GM12878 (cell line): ENCODE data around the gene KPNA4. TPM values are rescaled to one million over a fixed set of nuclear protein-coding genes. Genes with fewer than 3 reads are reported as not detected.

Source experiments
- ATAC-seq: fragments of 200-7000 bp; cut with Tn5 transposase; 3 replicates; pipeline ENCODE4 v1.9.1; 2020; ENCODE audit warnings: mild to moderate bottlenecking, moderate library complexity
- BruUV-seq: library from RNA; stranded (reverse); fragments of 400-500 nt; replicated peaks from 2 replicates; lab custom pipeline; 2021; lab: Mats Ljungman, UMichigan
- CTCF ChIA-PET: fragments of 300-600 bp; sonication (Branson Sonifier 250); formaldehyde crosslinking; extraction: SDS; loops from one replicate; lab custom pipeline; 2021; ENCODE audit warnings: inconsistent platforms; lab: Yijun Ruan, JAX
- POLR2A ChIA-PET: fragments of 350-600 bp; formaldehyde crosslinking; extraction: SDS; loops from one replicate; lab custom pipeline; 2021; ENCODE audit warnings: inconsistent platforms; lab: Charles Lee
- RAD21 ChIA-PET: fragments of 300-600 bp; sonication (Branson Sonifier 250); formaldehyde crosslinking; loops from one replicate; lab custom pipeline; 2023; ENCODE audit warnings: antibody characterized with exemption; ENCODE audit not compliant: unreplicated experiment; lab: Charles Lee
- SMC1A ChIA-PET: fragments of 300-600 bp; sonication (Branson Sonifier 250); formaldehyde crosslinking; loops from one replicate; lab custom pipeline; 2023; ENCODE audit not compliant: unreplicated experiment, uncharacterized antibody; lab: Charles Lee
- DNase-seq: peaks from one replicate; pipeline ENCODE4 v3.0.0-alpha.2; 2011; ENCODE audit warnings: low read depth, low spot score
- FAIRE-seq: peaks from 3 replicates; lab custom pipeline; 2011; peaks lifted over from hg19 to GRCh38; lab: Jason Lieb, UNC
- H2AFZ ChIP-seq: 2 replicates; pipeline ENCODE4 v1.6.0; 2011; ENCODE audit warnings: low read depth, low read length, control low read depth; ENCODE audit not compliant: control insufficient read depth
- H3K27ac ChIP-seq: 2 replicates; pipeline ENCODE4 v1.5.1; 2011; ENCODE audit warnings: control low read depth; ENCODE audit not compliant: control insufficient read depth, insufficient read depth
- H3K27me3 ChIP-seq, 2 experiments: replicated peaks in 1 of 2; 2 replicates each; pipeline versions ENCODE4 v1.6.0 to v1.6.1; 2011; ENCODE audit warnings: low read length in 1 of 2; ENCODE audit not compliant: control insufficient read depth in 2 of 2, insufficient read depth in 2 of 2
- H3K36me3 ChIP-seq, 2 experiments: 2 replicates each; pipeline ENCODE4 v1.5.1; 2011; ENCODE audit warnings: low read length in 1 of 2; ENCODE audit not compliant: control insufficient read depth in 2 of 2, insufficient read depth in 2 of 2
- H3K4me1 ChIP-seq: 2 replicates; pipeline ENCODE4 v1.6.1; 2011; ENCODE audit warnings: mild to moderate bottlenecking, low read length, moderate library complexity, mixed read lengths; ENCODE audit not compliant: control insufficient read depth, insufficient read depth
- H3K4me2 ChIP-seq: 2 replicates; pipeline ENCODE4 v1.6.0; 2011; ENCODE audit warnings: control low read depth; ENCODE audit not compliant: control insufficient read depth, insufficient read depth
- H3K4me3 ChIP-seq: fragments of 200-600 bp; sonication (generic); 2 replicates; pipeline ENCODE4 v1.5.1; 2016
- H3K79me2 ChIP-seq: 2 replicates; pipeline ENCODE4 v1.6.0; 2011; ENCODE audit warnings: low read length; ENCODE audit not compliant: control insufficient read depth, insufficient read depth
- H3K9ac ChIP-seq: 2 replicates; pipeline ENCODE4 v1.8.0; 2011; ENCODE audit warnings: low read length, control low read depth, mixed read lengths; ENCODE audit not compliant: control insufficient read depth, insufficient read depth
- H3K9me3 ChIP-seq: replicated peaks from 3 replicates; pipeline ENCODE4 v1.5.1; 2011; ENCODE audit warnings: mild to moderate bottlenecking, low read length; ENCODE audit not compliant: control insufficient read depth, insufficient read depth
- H4K20me1 ChIP-seq: 2 replicates; pipeline ENCODE4 v1.6.0; 2011; ENCODE audit not compliant: control insufficient read depth, insufficient read depth
- BCL3 ChIP-seq: IDR thresholded peaks from 2 replicates; pipeline ENCODE4 v1.6.1; 2011; ENCODE audit warnings: borderline replicate concordance, low read depth, mild to moderate bottlenecking, moderate library complexity, low read length; ENCODE audit not compliant: insufficient read depth, poor library complexity, severe bottlenecking
- CBX5 ChIP-seq: sonication (generic); IDR thresholded peaks from 2 replicates; pipeline ENCODE4 v1.6.1; 2016; ENCODE audit warnings: low read depth, moderate library complexity, mild to moderate bottlenecking, inconsistent platforms
- FOXK2 ChIP-seq: fragments of 450-650 bp; IDR thresholded peaks from 2 replicates; pipeline ENCODE4 v1.6.1; 2017; ENCODE audit warnings: mild to moderate bottlenecking, moderate library complexity
- IRF4 ChIP-seq: IDR thresholded peaks from 2 replicates; pipeline ENCODE4 v1.6.1; 2011; ENCODE audit warnings: low read depth, low read length
- MXI1 ChIP-seq: fragments of 150-350 bp; IDR thresholded peaks from 2 replicates; pipeline ENCODE4 v1.6.1; 2011; ENCODE audit warnings: low read depth, mild to moderate bottlenecking, inconsistent platforms, low read length, improper control_type of control experiment
- NKRF ChIP-seq: fragments of 450-650 bp; conservative IDR thresholded peaks from 2 replicates; pipeline ENCODE4 v1.6.1; 2017; ENCODE audit warnings: mild to moderate bottlenecking, moderate library complexity
- POLR2A ChIP-seq: IDR thresholded peaks from 2 replicates; pipeline ENCODE4 v1.6.1; 2011; ENCODE audit warnings: low read depth, mild to moderate bottlenecking, low read length
- RELB ChIP-seq: fragments of 450-650 bp; IDR thresholded peaks from 2 replicates; pipeline ENCODE4 v1.6.1; 2017; ENCODE audit warnings: low read depth, mild to moderate bottlenecking, moderate library complexity
- SUZ12 ChIP-seq: fragments of 200-600 bp; sonication (generic); IDR thresholded peaks from one replicate; pipeline ENCODE4 v1.6.1; 2018; ENCODE audit warnings: antibody characterized with exemption, mild to moderate bottlenecking; ENCODE audit not compliant: unreplicated experiment
- TARDBP ChIP-seq: IDR thresholded peaks from 2 replicates; pipeline ENCODE4 v1.6.1; 2016; ENCODE audit warnings: borderline replicate concordance
- TCF3 ChIP-seq: IDR thresholded peaks from 2 replicates; pipeline ENCODE4 v1.6.1; 2012; ENCODE audit warnings: low read depth, mild to moderate bottlenecking, low read length, borderline replicate concordance; ENCODE audit not compliant: insufficient read depth
- WGBS: methylation state at CpG from one replicate; pipeline ENCODE4 v1.1.6; 2016; ENCODE audit warnings: low lambda C conversion rate; ENCODE audit not compliant: insufficient replicate concordance, insufficient coverage; ENCODE audit errors: missing lambda C conversion rate; 5-methylcytosine and 5-hydroxymethylcytosine counted together
- in situ Hi-C: fragments of 300-500 bp; cut with MboI; formaldehyde crosslinking; loops from 9 replicates; pipeline ENCODE4 v1.14.3; 2018; ENCODE audit warnings: mixed read lengths
- intact Hi-C: fragments of 100-400 bp; cut with micrococcal nuclease; formaldehyde crosslinking; loops from one replicate; pipeline ENCODE4 v1.14.2; 2022; ENCODE audit not compliant: unreplicated experiment
- polyA plus RNA-seq, 11 experiments: library from polyadenylated mRNA; depleted of rRNA in 4 of 11; unstranded in 6 of 11; stranded (reverse) in 5 of 11; fragments of >200 nt; fragmentation: Nextera tagmentation in 4 of 11; fragmentation: Illumina TruSeq in 1 of 11; extraction: Ambion mirVana in 4 of 11; extraction: Trizol in 1 of 11; gene quantifications; 1 replicate in 1 of 11; 2 replicates in 10 of 11; pipeline versions ENCODE4 v1.2.1 to v1.2.3, GENCODE V29; 2011 to 2016; ENCODE audit warnings: inconsistent platforms in 2 of 11, missing spikeins in 2 of 11, low read depth in 1 of 11
- total RNA-seq, 4 experiments: library from RNA; depleted of rRNA in 3 of 4; stranded (reverse); fragments of >200 nt in 3 of 4; fragmentation: Illumina TruSeq in 1 of 4; extraction: Trizol in 1 of 4; gene quantifications; 2 replicates each; pipeline versions ENCODE4 v1.2.1 to v1.2.3, GENCODE V29; 2013 to 2021

Gene KPNA4
- total and polyA plus RNA-seq, 10 of the 15 experiments (the other 5 are each of a cell fraction or from before 2014, with no cell fraction given): 9.9 to 40.6 (median 18.1) TPM

GRCh38 chr3:160478338-160478737 lies 87.0 kb downstream of the KPNA4 start:
- SMC1A ChIA-PET: interaction anchor here (0.6 kb wide), 1 partner anchor 156 kb away, joined by 3 read pairs; no protein-coding TSS in a partner anchor
- Histone ChIP-seq H3K9ac (no peak overlapping the region), H3K4me2 (no peak overlapping the region), H3K27me3 (no peaks in the 10 kb centered on the region), H3K4me1 (no peaks in the 10 kb centered on the region), H3K36me3 (no peaks in the 10 kb centered on the region), H3K9me3 (no peaks in the 10 kb centered on the region), H3K27ac (no peak overlapping the region), H3K4me3 (no peak overlapping the region), H4K20me1 (no peaks in the 10 kb centered on the region), H3K79me2 (no peaks in the 10 kb centered on the region), H2AFZ (no peak overlapping the region)
- no peak for DNase-seq
- in situ Hi-C loops (no loop called here), intact Hi-C loops (no loop called here)
- CTCF ChIA-PET: interaction anchor here (2.0 kb wide), 1 partner anchor 594 kb away, joined by 4 read pairs; no protein-coding TSS in a partner anchor
- no TSS peak for BruUV-seq
- 53% methylated on average over 5 of the region's 5 CpGs for WGBS
- TF ChIP-seq POLR2A (no peak), TARDBP (no peak), CBX5 (no peak)
- no peak for ATAC-seq
- FAIRE-seq: no peak
- RAD21 ChIA-PET: no interaction called here
- POLR2A ChIA-PET: no interaction called here

DNA sequence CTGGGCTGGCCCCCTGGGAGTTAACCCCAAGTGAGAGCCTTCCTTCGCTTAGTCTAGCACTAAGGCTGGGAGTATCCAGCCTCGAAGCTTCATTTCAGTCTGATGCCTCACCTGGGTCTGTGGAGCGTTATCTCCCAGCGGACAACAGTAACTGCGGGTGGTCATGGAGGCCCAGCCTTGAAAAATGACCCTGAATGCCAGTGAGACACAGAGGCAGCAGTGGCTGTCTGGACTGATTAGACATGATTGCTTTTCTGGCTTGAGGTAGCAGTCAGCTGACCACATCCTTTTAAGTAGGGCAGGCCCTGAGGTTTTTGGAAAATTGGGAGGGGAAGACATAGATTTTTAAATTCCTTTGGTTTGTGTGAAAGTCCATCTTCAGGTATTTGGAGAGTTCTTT lies 87.6 kb downstream of the KPNA4 start:
- Histone ChIP-seq H3K79me2 (no peaks in the 10 kb centered on the region), H3K9ac (no peak overlapping the region), H3K4me3 (no peak overlapping the region), H3K27ac (no peak overlapping the region), H4K20me1 (no peaks in the 10 kb centered on the region), H3K4me2 (no peak overlapping the region), H3K9me3 (no peaks in the 10 kb centered on the region), H3K27me3 (no peaks in the 10 kb centered on the region), H2AFZ (no peak overlapping the region), H3K36me3 (no peaks in the 10 kb centered on the region), H3K4me1 (no peaks in the 10 kb centered on the region)
- ChIA-PET RAD21 (no interaction called here), CTCF (interaction anchor here (2.0 kb wide), 1 partner anchor 593 kb away, joined by 4 read pairs; no protein-coding TSS in a partner anchor), SMC1A (interaction anchor here (0.6 kb wide), 1 partner anchor 212 kb away, joined by 4 read pairs; no protein-coding TSS in a partner anchor), POLR2A (no interaction called here)
- no TSS peak for BruUV-seq
- in situ Hi-C loops (no loop called here), intact Hi-C loops (no loop called here)
- WGBS: 52% methylated on average over 5 of the region's 5 CpGs
- FAIRE-seq: no peak
- ATAC-seq: no peak
- no peak for DNase-seq
- TF ChIP-seq MXI1 (no peak), TCF3 (no peak), RELB (no peak), SUZ12 (no peak), NKRF (no peak), IRF4 (no peak), FOXK2 (no peak), BCL3 (no peak)
